CD4-positive, alpha-beta T cell treated with Interleukin-10 for 1 hour (primary cell): ENCODE results near the gene TTI1.

ENCODE experiments used
- DNase-seq: peaks from one replicate; pipeline ENCODE4 v3.0.0-alpha.2; 2020

Gene TTI1

DNA sequence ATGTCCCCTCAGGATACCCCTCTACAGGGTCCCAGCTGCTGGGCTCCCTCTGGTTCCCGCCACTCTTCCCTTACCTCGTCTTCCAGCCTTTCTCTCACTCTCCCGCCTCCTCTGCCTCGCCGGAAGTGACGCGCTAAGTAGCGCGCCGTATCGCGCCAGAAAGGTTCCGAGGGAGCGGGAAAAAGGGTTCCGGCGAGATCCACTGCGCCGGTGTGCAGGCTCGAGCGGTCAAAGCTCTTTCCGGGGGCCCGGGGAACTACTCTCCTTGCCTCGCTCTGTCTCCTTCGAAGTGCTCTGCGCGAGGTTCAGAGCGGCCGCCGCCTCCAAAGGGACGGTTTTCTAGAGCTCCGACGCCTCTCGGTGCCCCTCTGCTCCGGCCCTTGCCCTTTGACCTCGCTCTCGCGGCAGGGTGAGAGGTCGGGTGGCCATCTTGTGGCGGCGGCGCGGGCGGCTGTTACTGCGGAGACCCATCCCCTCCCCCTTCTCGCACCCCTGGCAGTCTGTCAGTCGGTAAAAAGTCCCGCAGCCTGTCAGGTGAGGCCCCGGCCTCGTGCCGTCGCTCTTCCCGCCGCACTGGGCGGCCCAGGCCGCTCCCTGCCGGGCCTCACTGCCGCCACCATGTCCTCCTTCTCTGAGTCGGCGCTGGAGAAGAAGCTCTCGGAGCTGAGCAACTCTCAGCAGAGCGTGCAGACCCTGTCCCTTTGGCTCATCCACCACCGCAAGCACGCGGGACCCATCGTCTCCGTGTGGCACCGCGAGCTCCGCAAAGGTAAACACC is at the start of gene TTI1, which contains the start of gene RPRD1B:
Gene TTI1, minus strand, starts transcription at position 127 of the 778 bp plus-strand sequence. CDS start 19,640 bp downstream, outside the sequence.
Gene RPRD1B, plus strand, starts transcription at position 417 of the 778 bp plus-strand sequence. Its CDS starts 202 bp downstream, at position 619.
- peak; percentile 91 for DNase-seq

GRCh38 chr20:38082894-38083293 is 49.6 kb upstream of the TTI1 start:
- DNase-seq, result no peak

DNA sequence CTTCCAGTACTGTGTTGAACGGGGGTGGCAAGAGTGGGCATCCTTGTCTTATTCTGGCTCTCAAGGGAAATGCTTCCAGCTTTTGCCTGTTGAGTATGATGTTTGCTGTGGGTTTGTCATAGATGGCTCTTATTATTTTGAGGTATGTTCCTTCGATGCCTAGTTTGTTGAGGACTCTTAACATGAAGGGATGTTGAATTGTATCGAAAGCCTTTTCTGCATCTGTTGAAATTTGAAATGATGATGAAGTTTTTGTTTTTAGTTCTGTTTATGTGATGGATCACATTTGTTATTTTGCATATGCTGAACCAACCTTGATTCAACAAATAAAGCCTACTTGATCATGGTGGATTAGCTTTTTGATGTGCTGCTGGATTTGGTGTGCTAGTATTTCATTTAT is 48.3 kb upstream of the TTI1 start:
- no peak for DNase-seq

- DNase-seq, result no peak
Observed at GRCh38 chr20:38079353-38079752, 46.1 kb upstream of the TTI1 start.

GRCh38 chr20:38078084-38078483 is 44.8 kb upstream of the TTI1 start:
- no peak for DNase-seq

- no peak for DNase-seq
Observed at GRCh38 chr20:38076548-38076947, 43.3 kb upstream of the TTI1 start.

DNA sequence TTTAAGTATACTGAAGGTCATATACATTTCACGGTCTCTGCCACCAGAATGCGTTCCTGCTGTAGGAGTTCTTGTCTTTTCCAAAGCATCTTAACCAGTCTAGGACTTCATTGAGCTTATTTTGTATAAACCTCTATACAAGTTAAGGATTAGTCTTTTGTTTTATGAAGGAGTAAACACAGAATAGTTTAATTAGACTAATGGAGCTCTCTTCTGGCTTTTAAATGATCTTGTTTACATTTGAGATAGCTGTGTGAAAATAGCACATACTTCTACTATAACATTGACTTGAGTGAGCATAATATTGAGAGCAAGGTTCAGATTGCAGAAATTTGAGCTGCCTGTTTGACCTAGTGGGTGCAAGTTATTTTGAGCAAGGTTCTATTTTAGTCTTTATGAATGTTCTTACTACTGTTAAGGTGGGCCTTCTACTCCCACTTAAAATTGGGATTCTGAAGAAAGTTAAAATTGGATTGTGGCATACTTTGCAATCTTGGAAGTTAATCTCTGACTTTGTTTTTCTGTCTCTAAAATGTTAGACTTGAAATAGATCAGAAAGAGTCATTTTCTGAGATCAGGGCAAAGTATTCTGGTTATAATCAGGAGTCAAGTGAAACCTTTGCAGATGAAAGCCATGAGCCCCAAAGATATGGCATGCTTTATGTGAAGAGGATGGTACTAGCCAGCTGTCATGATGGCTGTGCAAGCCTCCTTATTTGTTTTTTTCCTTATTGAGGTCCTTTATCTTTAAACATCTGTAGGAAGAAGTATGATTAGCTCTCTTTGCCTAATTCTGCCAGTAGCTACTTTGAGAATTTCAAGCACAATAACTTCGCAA is 42.1 kb upstream of the TTI1 start:
- no peak for DNase-seq

GRCh38 chr20:38073307-38074071 is 40.2 kb upstream of the TTI1 start:
- peak; percentile 57 for DNase-seq

DNA sequence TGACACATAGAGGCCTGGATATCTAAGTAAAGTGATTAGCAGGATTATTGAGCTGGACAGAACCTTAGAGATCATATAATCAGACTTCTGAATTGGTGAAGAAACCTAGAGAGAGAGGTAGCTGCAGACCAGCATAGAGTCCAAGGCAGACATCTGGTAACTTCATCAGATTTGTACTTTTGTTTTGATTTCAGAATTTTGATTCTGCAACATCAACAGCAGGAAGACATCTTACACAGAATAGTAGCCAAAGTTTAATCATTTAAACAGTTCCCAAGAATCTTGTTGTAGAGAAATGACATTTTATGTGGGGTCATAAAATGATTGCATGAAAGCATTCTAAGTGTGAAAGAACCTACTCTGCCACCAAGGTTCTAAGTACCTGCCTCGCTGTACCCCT is 39.6 kb upstream of the TTI1 start:
- DNase-seq, result no peak

DNA sequence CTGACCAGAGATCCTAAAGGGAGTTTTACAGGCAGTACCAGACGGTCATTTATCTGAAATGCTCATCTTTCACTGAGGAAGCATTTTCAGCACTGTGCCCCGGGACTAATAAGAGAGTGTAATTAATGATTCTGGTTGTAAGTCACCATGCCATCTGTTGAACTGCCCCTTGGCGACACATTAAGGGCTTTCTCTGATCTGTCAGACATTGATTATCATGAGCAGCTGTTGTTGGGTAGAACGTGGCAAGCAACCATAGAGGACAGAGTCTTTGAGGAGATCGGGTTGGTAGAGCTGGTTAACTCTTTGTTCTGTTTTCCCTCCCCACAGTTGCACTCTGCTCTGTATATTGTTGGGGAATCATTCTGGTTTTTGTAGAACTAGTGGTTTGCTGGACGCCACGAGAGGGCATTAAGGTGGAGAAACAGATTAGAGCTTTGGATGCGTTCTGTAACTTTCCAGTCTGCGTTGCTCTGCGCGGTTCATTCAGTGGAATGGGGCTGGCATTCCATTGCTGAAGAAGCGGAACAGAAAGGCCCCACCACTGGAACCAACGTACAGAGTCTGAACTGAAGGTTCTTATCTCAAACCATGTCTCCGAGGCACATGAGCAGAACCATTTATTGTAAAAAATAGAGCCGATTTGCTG is 34.6 kb upstream of the TTI1 start:
- no peak for DNase-seq

- no peak for DNase-seq
Observed at GRCh38 chr20:38066969-38067716, 33.9 kb upstream of the TTI1 start.

- DNase-seq, result no peak
Observed at GRCh38 chr20:38065764-38066375, 32.6 kb upstream of the TTI1 start.

- no peak for DNase-seq
Observed at GRCh38 chr20:38063911-38064530, 30.8 kb upstream of the TTI1 start.

GRCh38 chr20:38062890-38063289 is 29.6 kb upstream of the TTI1 start:
- no peak for DNase-seq

GRCh38 chr20:38061109-38061508 is 27.9 kb upstream of the TTI1 start:
- DNase-seq, result no peak

DNA sequence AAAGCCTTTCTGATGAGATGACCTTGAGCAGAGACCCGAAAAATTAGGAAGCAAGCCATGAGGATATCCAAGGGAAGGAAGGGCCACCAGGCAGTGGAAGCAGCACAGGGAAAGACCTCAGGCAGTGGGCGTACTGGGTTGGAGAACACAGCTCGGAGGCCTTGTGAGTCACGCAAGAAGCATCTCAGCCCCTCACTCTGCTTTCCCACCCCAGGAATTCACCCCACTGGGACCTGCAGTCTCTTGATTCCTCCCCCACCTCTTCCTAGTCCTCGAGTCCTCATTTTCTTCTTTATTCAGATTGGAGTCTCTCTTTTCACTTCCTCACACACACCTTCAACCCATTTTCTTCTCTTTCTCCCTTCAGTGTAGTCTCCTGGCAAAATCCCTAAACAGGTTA is 27.3 kb upstream of the TTI1 start:
- DNase-seq, result no peak

- DNase-seq, result no peak
Observed at GRCh38 chr20:38059832-38060231, 26.6 kb upstream of the TTI1 start.

- DNase-seq, result peak; percentile 78
Observed at GRCh38 chr20:38057351-38057972, 24.2 kb upstream of the TTI1 start.

DNA sequence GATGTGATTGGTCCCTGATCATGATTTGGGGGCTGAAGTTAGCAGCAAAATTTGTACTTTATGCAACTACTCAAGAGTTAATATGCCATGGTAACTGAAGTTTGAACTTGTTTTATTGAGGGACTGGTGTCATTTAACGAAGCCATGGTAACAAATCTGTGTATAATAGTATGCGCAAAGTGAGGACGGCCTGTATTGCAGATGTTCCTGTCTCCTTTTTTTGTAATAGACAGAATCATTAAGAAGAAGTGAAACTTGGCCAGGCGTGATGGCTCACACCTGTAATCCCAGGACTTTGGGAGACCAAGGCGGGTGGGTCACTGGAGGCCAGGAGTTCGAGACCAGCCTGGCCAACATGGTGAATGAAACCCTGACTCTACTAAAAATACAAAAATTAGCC is 22.6 kb upstream of the TTI1 start:
- DNase-seq, result no peak

DNA sequence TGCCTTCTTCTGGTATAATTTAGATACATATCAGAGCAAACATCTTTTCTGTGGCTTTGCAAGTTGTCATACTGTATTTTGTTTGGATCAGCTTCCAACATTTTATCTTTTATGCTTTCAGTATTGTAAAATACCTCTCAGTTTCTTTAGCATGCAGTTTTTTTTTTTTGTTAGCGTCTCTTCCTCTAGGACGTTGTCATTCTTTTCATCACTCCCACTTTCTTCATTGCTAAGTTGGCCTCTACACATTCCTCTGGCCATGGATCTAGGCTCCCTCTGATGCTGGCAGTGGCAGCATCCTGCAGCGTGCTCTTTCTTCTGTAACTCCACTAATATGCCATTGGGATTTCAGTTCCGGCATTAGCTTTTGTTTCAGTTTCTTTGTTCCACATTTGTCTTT is 22.0 kb upstream of the TTI1 start:
- DNase-seq, result no peak

DNA sequence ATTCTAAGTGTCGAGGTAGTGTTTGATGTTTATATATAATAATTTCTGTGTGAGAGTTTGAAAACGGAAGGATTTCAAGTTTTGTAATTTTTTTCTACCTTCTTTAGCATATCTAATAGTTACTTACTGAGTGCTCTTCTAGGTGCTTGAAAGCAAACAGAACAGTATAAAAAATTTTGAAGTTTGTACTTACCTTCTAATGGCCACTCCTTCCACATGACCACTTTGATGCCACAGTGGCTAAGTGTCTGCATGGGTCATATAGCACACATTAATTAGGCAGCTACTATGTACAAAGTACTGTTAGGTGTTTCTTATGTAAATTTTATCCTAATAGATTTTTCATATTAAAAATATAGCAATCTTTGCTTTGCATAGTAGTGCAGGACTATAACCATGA is 21.4 kb upstream of the TTI1 start:
- no peak for DNase-seq
